DMS114 treated with DMSO at 0.1 percent for 48 hours (cell line): ENCODE measurements around the gene GCM1.
A peak's percentile ranks its signal among the peaks of the same experiment; 100 is the strongest.
"Not testable (repeated sequence)": the region's sequence is repeated elsewhere in the genome, so short reads cannot be mapped to it uniquely, and the experiment has no call there.

Experiments
- DNase-seq: peaks from one replicate; lab custom pipeline; 2025; ENCODE audit not compliant: unreplicated experiment; lab: John Stamatoyannopoulos, UW

Gene GCM1, protein sequence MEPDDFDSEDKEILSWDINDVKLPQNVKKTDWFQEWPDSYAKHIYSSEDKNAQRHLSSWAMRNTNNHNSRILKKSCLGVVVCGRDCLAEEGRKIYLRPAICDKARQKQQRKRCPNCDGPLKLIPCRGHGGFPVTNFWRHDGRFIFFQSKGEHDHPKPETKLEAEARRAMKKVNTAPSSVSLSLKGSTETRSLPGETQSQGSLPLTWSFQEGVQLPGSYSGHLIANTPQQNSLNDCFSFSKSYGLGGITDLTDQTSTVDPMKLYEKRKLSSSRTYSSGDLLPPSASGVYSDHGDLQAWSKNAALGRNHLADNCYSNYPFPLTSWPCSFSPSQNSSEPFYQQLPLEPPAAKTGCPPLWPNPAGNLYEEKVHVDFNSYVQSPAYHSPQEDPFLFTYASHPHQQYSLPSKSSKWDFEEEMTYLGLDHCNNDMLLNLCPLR

GRCh38 chr6:53148684-53149083, at the start of gene GCM1:
Gene GCM1, minus strand, starts transcription at chr6:53148841. Its CDS starts 3,209 bp downstream, at chr6:53145632.
- DNase-seq = no peak

GRCh38 chr6:53197553-53197952, 48.9 kb upstream of the GCM1 start:
- DNase-seq = no peak

GRCh38 chr6:53195048-53195447, 46.4 kb upstream of the GCM1 start:
- DNase-seq = no peak

DNA sequence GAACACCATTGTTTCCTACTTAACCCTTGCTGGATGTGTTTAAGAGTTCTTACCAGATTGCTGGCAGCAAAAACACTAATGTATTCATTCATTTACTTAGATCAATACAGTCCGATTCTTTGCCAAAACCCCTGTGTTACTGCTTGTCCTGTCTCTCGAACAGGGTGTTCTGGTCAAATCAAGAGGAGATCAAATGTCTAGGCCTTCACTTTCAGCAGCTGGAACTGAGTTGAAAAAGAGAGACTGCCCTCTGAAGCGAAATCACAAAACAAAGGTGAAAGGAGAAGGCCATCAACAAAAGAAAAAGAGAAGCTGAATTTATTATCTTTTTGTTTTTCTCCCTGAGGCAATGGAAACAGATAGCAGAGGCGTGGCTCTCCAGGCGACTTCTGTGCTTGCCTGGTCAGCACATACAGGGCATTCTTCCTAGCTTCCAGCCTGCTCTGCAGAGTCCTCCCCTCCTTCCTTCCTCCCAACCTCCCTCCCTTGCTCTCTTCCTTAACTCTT, 44.1 kb upstream of the GCM1 start:
- DNase-seq = no peak

- DNase-seq = no peak
Observed at GRCh38 chr6:53189554-53189953, 40.9 kb upstream of the GCM1 start.

DNA sequence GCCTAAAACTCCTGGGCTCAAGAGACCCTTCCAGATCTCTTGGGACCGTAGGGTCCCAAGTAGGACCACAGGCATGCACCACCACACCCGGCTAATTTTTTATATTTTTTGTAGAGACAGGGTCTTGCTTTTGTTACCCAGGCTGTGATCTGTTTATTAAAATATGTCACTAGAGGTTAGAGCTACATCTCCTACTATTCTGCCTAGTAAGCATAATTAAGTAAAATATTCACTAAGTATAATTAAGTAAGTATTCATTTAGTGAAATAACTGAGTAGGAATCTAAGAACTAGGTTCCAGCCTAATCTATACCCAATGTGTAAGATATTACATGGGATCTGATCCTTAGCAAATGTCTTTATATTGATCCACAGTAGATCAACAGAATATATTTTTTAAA, 40.2 kb upstream of the GCM1 start:
- DNase-seq = no peak

GRCh38 chr6:53180678-53181077, 32.0 kb upstream of the GCM1 start:
- no peak for DNase-seq

- DNase-seq = no peak
Observed at GRCh38 chr6:53179961-53180651, 31.5 kb upstream of the GCM1 start.

- DNase-seq = no peak
Observed at GRCh38 chr6:53178837-53179432, 30.3 kb upstream of the GCM1 start.

DNA sequence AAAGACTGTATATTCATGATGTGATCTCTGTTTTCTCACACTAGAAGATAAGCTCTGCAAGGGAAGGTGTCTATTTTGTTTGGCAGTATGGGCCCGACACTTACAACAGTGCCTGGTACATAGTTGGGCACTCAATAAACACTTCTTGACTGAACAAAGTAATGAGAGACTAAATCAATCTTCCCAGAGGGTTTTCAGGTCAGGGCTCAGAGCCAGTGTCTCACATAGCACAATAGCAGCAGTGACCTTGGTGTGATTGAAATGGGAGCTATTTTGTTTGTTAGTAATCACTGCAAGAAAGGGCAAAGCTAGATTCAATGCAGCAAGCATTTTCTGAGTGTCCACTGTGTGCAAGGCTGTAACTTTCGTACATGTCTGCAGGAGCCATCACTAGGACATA, 26.4 kb upstream of the GCM1 start:
- DNase-seq = no peak

DNA sequence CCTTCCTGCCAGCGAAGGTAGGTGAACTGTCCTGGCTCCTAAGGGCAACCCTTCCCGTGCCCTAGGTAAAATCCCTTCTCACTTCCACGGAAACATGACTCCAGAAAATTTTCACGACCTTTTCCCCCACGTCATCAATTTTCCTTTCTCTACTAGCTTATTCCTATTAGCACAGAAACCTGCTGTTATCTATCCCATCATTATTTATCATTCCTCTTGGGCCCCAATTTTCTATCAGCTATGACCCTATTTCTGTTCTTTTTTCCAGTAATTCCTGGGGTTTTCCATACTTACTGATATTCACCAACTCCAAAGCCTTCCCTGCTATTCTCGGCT, 23.8 kb upstream of the GCM1 start:
- DNase-seq = no peak

GRCh38 chr6:53171605-53172467, 23.2 kb upstream of the GCM1 start:
- peak; percentile 64 for DNase-seq

DNA sequence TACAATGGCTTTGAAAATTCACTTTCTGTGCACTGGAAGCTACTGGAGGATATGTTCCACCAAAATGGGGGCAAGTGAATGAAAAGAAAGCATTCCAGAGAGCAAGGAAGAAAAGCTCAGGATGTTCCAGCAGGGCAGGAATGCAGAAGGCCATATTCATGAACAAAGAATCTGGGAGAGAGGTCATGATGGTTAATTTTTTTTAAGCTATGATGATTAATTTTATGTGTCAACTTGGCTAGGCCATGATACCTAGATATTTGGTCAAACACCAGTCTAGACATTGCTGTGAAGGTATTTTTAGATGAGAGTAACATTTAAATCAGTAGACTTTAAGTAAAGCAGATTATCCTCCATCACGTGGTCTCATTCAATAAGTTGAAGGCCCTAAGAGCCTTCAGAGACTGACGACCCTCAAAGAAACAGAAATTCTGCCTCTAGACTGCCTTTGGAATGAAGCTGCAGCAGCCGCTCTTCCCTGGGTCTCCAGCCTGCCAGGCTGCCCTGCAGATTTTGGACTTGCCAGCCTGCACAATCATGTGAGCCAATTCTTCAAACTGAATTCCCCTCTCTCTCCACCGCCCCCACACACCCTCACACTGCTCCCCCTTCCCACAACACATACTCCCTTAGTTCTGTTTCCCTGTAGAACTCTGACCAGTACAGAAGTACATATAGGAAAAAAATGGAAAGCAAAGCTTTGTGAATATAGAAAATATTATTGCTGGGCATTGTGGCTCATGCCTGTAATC, 20.1 kb upstream of the GCM1 start:
- DNase-seq = no peak

- no peak for DNase-seq
Observed at GRCh38 chr6:53165293-53165692, 16.7 kb upstream of the GCM1 start.

GRCh38 chr6:53162606-53163005, 14.0 kb upstream of the GCM1 start:
- no peak for DNase-seq

DNA sequence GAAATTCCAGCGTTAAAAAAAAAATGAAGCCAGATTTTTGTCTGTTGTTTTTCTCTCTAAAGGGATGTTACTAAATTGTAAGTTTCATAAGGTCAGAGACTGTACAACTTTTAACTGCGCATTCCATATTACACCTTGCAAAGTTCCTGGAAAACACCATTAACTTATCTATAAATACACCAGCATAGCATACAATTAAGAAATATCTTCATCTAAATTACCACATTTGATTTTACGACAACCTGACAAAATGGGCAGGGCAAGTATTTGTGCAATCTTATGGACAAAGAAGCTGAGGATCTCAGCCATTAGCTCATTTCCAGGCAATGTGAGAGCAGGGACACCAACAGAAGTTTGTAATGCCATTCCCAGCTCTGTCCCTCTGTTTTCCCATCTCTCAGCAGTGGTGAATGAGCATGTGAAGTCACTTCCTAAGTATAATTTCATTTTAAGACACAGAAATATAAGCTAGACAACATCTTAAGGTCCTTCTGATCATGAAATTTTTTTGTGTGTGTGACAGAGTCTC, 12.9 kb upstream of the GCM1 start:
- DNase-seq = no peak

- no peak for DNase-seq
Observed at GRCh38 chr6:53159558-53159957, 10.9 kb upstream of the GCM1 start.

DNA sequence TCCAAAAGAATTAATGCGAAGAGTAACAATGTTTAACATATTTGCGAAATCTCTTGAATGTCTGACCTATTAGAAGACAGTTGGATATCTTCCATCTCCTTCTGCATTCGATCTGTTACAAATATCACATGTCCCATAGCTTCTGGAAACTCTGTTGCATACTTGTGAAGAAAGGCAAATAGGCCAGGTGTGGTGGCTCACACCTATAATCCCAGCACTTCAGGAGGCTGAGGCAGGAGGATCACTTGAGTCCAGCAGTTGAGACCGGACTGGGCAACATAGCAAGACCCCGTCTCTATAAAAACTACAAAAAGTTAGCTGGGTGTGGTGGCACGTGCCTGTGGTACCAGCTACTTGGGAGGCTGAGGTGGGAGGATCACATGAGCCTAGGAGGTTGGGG, 9.4 kb upstream of the GCM1 start:
- not testable (repeated sequence) for DNase-seq

DNA sequence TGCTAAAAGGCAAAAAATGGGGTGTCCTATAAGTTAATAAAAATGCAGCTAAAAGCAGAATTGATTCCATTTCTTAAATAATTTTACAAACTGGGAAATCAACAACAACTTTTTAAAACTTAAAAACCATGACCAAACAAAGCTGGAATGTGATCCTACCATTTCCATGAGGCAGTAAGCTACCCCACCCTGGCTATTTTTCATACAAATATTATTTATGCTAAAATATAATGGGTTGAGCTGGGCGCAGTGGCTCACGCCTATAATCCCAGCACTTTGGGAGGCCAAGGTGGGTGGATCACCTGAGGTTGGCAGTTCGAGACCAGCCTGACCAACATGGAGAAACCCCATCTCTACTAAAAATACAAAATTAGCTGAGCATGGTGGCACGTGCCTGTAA, 6.6 kb upstream of the GCM1 start:
- not testable (repeated sequence) for DNase-seq

GRCh38 chr6:53154794-53155193, 6.2 kb upstream of the GCM1 start:
- no peak for DNase-seq
